Mononuclear cell (primary cell): ENCODE data around the gene THOP1. TPM values are rescaled to one million over a fixed set of nuclear protein-coding genes. Genes with fewer than 3 reads are reported as not detected.

ENCODE experiments used
- H3K27me3 ChIP-seq: 2 replicates; pipeline ENCODE4 v1.6.0; 2011; ENCODE audit warnings: low read length, control low read depth; ENCODE audit not compliant: insufficient read depth
- H3K4me1 ChIP-seq: 2 replicates; pipeline ENCODE4 v1.5.1; 2011; ENCODE audit warnings: mild to moderate bottlenecking, low read length, control low read depth; ENCODE audit not compliant: insufficient read depth
- H3K4me3 ChIP-seq: 2 replicates; pipeline ENCODE4 v1.5.1; 2011; ENCODE audit warnings: mild to moderate bottlenecking, low read length, moderate library complexity
- H3K9me3 ChIP-seq: 2 replicates; pipeline ENCODE4 v1.5.1; 2011; ENCODE audit warnings: low read depth, mild to moderate bottlenecking, control low read depth, low read length
- total RNA-seq: library from RNA; depleted of rRNA; stranded (reverse); fragments of >200 nt; gene quantifications from one replicate; pipeline ENCODE4 v1.2.3, GENCODE V29; 2012

The THOP1 gene
- total RNA-seq, 1 donor = 15.4 TPM

DNA sequence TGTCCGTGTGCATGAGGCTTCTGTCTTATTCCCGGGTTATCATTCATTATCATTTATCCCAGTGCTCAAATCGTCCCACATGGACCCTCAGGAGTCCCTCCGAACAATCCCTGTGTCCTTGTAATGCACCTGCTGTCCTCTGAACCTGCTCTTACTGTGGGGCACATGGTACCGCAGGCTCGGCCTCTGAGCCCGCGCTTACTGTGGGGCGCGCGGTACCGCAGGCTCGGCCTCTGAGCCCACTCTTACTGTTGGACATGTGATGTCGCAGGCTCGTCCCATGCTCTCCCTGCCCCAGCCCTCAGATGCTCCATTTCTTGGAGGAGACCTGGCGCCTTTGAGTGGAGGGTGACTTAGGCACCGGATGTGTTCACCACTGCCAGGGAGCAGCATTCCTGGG is 17.5 kb downstream of the THOP1 start:
- H3K4me1 ChIP-seq = no peaks in the 10 kb centered on the region
- no peaks in the 10 kb centered on the region for H3K9me3 ChIP-seq
- H3K4me3 ChIP-seq = no peak overlapping the region
- no peaks in the 10 kb centered on the region for H3K27me3 ChIP-seq

DNA sequence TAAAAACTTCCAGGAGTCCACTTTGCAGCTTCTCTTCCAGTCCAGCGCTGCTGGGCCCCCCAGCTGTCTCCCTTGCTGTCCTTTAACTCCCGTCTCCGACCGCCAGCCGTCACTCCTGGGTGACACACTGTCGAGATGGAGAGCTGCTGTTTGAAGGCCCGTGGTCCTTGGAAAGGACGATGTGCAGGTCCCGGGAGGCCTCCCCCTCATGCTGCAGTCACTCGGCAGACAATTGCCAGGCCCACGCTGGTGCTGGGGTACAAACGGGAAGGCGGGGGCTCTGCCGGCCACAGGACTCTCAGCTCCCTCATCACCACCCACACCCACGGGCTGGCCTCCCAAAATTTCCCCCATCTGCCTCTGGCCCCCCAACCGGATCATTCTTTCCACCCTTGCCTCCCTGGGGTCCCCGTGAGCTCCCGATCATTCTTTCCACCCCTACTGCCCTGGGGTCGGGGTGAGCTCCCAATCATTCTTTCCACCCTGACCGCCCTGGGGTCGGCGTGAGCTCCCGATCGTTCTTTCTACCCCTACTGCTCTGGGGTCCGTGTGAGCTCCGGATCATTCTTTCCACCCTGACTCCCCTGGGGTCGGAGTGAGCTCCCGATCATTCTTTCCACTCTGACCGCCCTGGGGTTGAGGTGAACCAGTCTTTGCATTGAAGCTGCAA is 18.3 kb downstream of the THOP1 start:
- H3K27me3 ChIP-seq = no peaks in the 10 kb centered on the region
- H3K9me3 ChIP-seq = no peaks in the 10 kb centered on the region
- H3K4me3 ChIP-seq = no peak overlapping the region
- H3K4me1 ChIP-seq = no peaks in the 10 kb centered on the region

GRCh38 chr19:2804156-2805004 is 19.1 kb downstream of the THOP1 start:
- H3K9me3 ChIP-seq = no peaks in the 10 kb centered on the region

GRCh38 chr19:2805261-2805900 is 20.1 kb downstream of the THOP1 start:
- no peaks in the 10 kb centered on the region for H3K4me1 ChIP-seq
- H3K27me3 ChIP-seq = no peaks in the 10 kb centered on the region
- H3K9me3 ChIP-seq = no peaks in the 10 kb centered on the region
- no peak overlapping the region for H3K4me3 ChIP-seq

More at GRCh38 chr19:2804156-2805004, 19.1 kb downstream of the THOP1 start:
- H3K27me3 ChIP-seq = no peaks in the 10 kb centered on the region
- H3K4me3 ChIP-seq = no peak overlapping the region
- no peaks in the 10 kb centered on the region for H3K4me1 ChIP-seq

- Histone ChIP-seq H3K27me3 (no peaks in the 10 kb centered on the region), H3K4me1 (no peaks in the 10 kb centered on the region), H3K4me3 (no peak overlapping the region), H3K9me3 (no peaks in the 10 kb centered on the region)
Observed at GRCh38 chr19:2805991-2806649, 20.8 kb downstream of the THOP1 start.

GRCh38 chr19:2806736-2807378 is 21.6 kb downstream of the THOP1 start:
- Histone ChIP-seq H3K27me3 (no peaks in the 10 kb centered on the region), H3K4me1 (no peaks in the 10 kb centered on the region), H3K4me3 (no peak overlapping the region), H3K9me3 (no peaks in the 10 kb centered on the region)

GRCh38 chr19:2807379-2808128 is 22.3 kb downstream of the THOP1 start:
- Histone ChIP-seq H3K9me3 (no peaks in the 10 kb centered on the region), H3K4me3 (no peak overlapping the region), H3K4me1 (no peaks in the 10 kb centered on the region), H3K27me3 (no peaks in the 10 kb centered on the region)

DNA sequence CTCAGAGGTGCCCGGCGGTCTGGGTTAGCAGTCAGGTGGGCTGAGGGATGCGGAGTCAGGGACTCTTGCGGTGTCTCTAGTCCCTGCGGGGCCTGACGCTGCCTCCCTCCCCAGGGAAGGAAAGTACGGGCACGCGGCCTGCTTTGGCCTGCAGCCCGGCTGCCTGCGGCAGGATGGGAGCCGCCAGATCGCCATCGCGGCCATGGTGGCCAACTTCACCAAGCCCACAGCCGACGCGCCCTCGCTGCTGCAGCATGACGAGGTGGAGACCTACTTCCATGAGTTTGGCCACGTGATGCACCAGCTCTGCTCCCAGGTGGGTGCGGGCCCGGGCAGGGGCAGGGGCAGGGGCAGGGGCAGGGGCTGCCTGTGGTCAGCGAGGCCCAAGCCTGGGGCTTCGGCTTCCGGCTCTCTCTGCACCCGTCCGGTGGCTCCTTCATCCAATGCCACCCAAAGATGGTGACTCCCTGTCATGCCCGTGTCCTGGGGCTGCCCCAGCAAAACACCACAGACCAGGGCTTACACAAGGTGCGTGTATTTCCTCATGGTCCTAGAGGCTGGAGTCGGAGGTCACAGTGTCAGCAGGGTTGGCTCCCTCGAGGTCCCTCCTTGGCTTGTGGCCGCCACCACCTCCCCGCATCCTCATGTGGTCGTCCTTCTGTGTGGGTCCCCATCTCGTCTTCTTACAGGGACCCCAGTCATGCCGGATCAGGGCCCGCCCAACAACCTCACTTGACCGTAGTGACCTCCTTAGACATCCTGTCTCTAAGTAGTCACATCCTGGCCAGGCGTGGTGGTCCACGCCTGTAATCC is 23.0 kb downstream of the THOP1 start:
- Histone ChIP-seq H3K27me3 (no peaks in the 10 kb centered on the region), H3K9me3 (no peaks in the 10 kb centered on the region), H3K4me3 (no peak overlapping the region), H3K4me1 (no peaks in the 10 kb centered on the region)

GRCh38 chr19:2809387-2810140 is 24.3 kb downstream of the THOP1 start:
- Histone ChIP-seq H3K4me3 (no peak overlapping the region), H3K4me1 (no peaks in the 10 kb centered on the region), H3K27me3 (no peaks in the 10 kb centered on the region), H3K9me3 (no peaks in the 10 kb centered on the region)

- Histone ChIP-seq H3K27me3 (no peaks in the 10 kb centered on the region), H3K4me3 (no peak overlapping the region), H3K4me1 (no peaks in the 10 kb centered on the region), H3K9me3 (no peaks in the 10 kb centered on the region)
Observed at GRCh38 chr19:2810141-2811091, 25.1 kb downstream of the THOP1 start.

GRCh38 chr19:2811221-2811722 is 26.0 kb downstream of the THOP1 start:
- no peaks in the 10 kb centered on the region for H3K4me1 ChIP-seq
- H3K27me3 ChIP-seq = no peaks in the 10 kb centered on the region
- no peak overlapping the region for H3K4me3 ChIP-seq
- no peaks in the 10 kb centered on the region for H3K9me3 ChIP-seq
